Measurements from ENCODE around the gene GPR183.

The GPR183 gene

DNA sequence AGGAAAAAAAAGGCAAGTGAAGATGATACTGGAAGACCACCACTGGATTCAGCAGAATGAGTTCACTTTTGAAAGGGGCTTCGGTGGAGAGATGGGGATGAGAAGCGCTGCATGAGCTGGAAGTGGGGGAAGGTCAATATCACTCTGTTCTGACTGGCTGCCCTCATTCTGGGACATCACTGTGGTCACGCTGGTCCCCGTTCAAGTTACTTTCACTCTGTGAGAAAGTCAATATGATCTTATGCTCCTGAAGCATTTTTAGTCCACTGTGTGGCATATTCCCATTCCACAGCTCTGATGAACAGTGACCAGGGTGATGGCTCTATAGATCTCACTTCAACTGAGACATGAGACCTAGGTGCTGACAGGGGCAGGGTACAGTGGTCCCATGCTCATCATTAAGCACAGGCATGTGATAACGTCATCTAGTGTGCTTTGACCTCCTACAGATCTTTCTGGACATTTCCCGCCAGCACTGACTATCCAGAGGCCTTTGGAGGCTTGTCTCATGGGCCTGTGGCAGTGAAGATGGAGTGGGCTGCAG, 40.2 kb upstream of the GPR183 start:
- ChIA-PET CTCF (interaction anchor here (1.5 to 3.3 kb wide), 9 partner anchors 9 to 171 kb away, joined by 3 to 12 read pairs (median 5); no protein-coding TSS in a partner anchor), POLR2A (interaction anchor here (0.7 to 1.0 kb wide), 2 partner anchors 9 to 10 kb away, joined by 3 to 5 read pairs; no protein-coding TSS in a partner anchor)
- TF ChIP-seq, protein P1, sequence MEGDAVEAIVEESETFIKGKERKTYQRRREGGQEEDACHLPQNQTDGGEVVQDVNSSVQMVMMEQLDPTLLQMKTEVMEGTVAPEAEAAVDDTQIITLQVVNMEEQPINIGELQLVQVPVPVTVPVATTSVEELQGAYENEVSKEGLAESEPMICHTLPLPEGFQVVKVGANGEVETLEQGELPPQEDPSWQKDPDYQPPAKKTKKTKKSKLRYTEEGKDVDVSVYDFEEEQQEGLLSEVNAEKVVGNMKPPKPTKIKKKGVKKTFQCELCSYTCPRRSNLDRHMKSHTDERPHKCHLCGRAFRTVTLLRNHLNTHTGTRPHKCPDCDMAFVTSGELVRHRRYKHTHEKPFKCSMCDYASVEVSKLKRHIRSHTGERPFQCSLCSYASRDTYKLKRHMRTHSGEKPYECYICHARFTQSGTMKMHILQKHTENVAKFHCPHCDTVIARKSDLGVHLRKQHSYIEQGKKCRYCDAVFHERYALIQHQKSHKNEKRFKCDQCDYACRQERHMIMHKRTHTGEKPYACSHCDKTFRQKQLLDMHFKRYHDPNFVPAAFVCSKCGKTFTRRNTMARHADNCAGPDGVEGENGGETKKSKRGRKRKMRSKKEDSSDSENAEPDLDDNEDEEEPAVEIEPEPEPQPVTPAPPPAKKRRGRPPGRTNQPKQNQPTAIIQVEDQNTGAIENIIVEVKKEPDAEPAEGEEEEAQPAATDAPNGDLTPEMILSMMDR (IDR thresholded peaks at IDR 0.05; ENCODE audit: control extremely low read depth, extremely low read depth, low read depth, missing control alignments): no peak
- DNase-seq (ENCODE audit: extremely low spot score): no peak

- ChIA-PET CTCF (interaction anchor here (1.1 to 3.3 kb wide), 6 partner anchors 9 to 90 kb away, joined by 4 to 12 read pairs (median 4); no protein-coding TSS in a partner anchor), POLR2A (no interaction called here)
- no peak for DNase-seq (ENCODE audit: extremely low spot score)
- TF ChIP-seq, protein P1 (IDR thresholded peaks at IDR 0.05; ENCODE audit: control extremely low read depth, extremely low read depth, low read depth, missing control alignments): no peak
Measured at GRCh38 chr13:99346335-99347042, 39.3 kb upstream of the GPR183 start.

DNA sequence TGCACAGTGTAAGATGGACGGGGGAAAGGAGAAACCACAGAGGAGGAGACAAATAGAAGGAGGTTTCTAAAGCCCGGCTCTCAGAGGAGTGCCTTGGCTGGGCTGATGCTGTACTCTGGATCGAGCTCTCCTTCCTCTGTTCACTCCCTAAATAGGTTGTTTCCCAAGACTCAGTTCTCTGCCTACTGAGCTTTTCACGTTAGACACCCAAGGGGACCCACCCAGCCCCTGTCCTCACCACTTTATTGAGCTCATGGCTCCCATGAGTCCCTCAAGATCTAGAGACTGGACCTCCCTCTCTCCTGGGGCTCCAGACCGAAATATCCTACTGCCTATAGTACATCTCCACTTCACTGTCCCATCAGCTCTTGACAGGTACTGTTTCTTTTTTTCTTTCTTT, 38.1 kb upstream of the GPR183 start:
- TF ChIP-seq, protein P1 (IDR thresholded peaks at IDR 0.05; ENCODE audit: control extremely low read depth, extremely low read depth, low read depth, missing control alignments): no peak
- ChIA-PET CTCF (interaction anchor here (1.4 to 2.0 kb wide), 4 partner anchors 10 to 79 kb away, joined by 3 to 5 read pairs (median 4); no protein-coding TSS in a partner anchor), POLR2A (interaction anchor here (0.6 kb wide), 1 partner anchor 10 kb away, joined by 3 read pairs; no protein-coding TSS in a partner anchor)
- no peak for DNase-seq (ENCODE audit: extremely low spot score)

- POLR2A ChIA-PET: no interaction called here
- no peak for DNase-seq (ENCODE audit: extremely low spot score)
- TF ChIP-seq, protein P1 (IDR thresholded peaks at IDR 0.05; ENCODE audit: control extremely low read depth, extremely low read depth, low read depth, missing control alignments): no peak
- CTCF ChIA-PET: interaction anchor here (0.8 to 2.0 kb wide), 6 partner anchors 8 to 91 kb away, joined by 3 to 5 read pairs (median 4); no protein-coding TSS in a partner anchor
Measured at GRCh38 chr13:99344610-99345208, 37.5 kb upstream of the GPR183 start.

GRCh38 chr13:99342723-99343315, 35.6 kb upstream of the GPR183 start:
- ChIA-PET CTCF (no interaction called here), POLR2A (no interaction called here)
- TF ChIP-seq, protein P1 (IDR thresholded peaks at IDR 0.05; ENCODE audit: control extremely low read depth, extremely low read depth, low read depth, missing control alignments): no peak
- DNase-seq (ENCODE audit: extremely low spot score): no peak
